Omental fat pad (tissue), 4 donors: ENCODE data around the gene NTSR1. TPM values are rescaled to one million over a fixed set of nuclear protein-coding genes. Genes with fewer than 3 reads are reported as not detected.

Experiments
- ATAC-seq: fragments of 150-250 bp; one replicate; pipeline ENCODE4 v1.9.1; 2016; ENCODE audit warnings: mild to moderate bottlenecking, moderate library complexity; ENCODE audit not compliant: low FRiP score
- DNase-seq: peaks from one replicate; pipeline ENCODE4 v3.0.0-alpha.2; 2019; ENCODE audit warnings: low spot score
- CTCF ChIP-seq, 3 donors: fragments of 450-650 bp; IDR thresholded peaks; one replicate each; pipeline ENCODE4 v1.5.1; 2016 to 2017; ENCODE audit warnings: antibody characterized with exemption in 3 of 3, mild to moderate bottlenecking in 3 of 3, moderate library complexity in 2 of 3
- total RNA-seq, 4 donors: library from RNA; depleted of rRNA; stranded (reverse); fragments of >200 nt; gene quantifications; one replicate each; pipeline ENCODE4 v1.1.0, GENCODE V29; 2016

NTSR1 gene
- total RNA-seq, 4 donors from 2014 or later, result 0.24 to 0.25 TPM; not detected in 2

GRCh38 chr20:62809530-62810428 lies 101.1 kb downstream of the NTSR1 start:
- no peak for TF ChIP-seq CTCF (IDR thresholded peaks at IDR 0.05)
- DNase-seq, result no peak
- no peak for ATAC-seq

- ATAC-seq, result no peak
Observed at GRCh38 chr20:62811320-62811719, 102.7 kb downstream of the NTSR1 start.

GRCh38 chr20:62811720-62812119 lies 103.1 kb downstream of the NTSR1 start:
- TF ChIP-seq CTCF (IDR thresholded peaks at IDR 0.05), result no peak
- ATAC-seq, result no peak
- DNase-seq, result no peak

More at GRCh38 chr20:62811320-62811719, 102.7 kb downstream of the NTSR1 start:
- no peak for TF ChIP-seq CTCF (IDR thresholded peaks at IDR 0.05)
- no peak for DNase-seq

Other genes with a start within 250 kb of the NTSR1 start
- 1 to 10 TPM; 1.3 to 3.7 (median 1.7) TPM for gene GATA5, start 232.8 kb upstream of the NTSR1 start, total RNA-seq
- 10 to 100 TPM; 26.1 to 67.4 (median 55.6) TPM for gene SLCO4A1, start 66.3 kb upstream of the NTSR1 start, total RNA-seq
- gene MRGBP, start 87.6 kb downstream of the NTSR1 start, total RNA-seq, result 10 to 100 TPM in 2 of 4 donors, 1 to 10 TPM in 2; 8.0 to 10.4 (median 9.1) TPM
- 10 to 100 TPM; 34.0 to 84.2 (median 52.8) TPM for gene OGFR, start 96.0 kb downstream of the NTSR1 start, total RNA-seq
- gene COL9A3, start 108.2 kb downstream of the NTSR1 start, total RNA-seq, result 1 to 10 TPM; 2.3 to 6.3 (median 3.6) TPM
- 1 to 10 TPM; 6.1 to 7.7 (median 6.3) TPM for gene TCFL5, start 153.0 kb downstream of the NTSR1 start, total RNA-seq
- gene DIDO1, start 217.7 kb downstream of the NTSR1 start, total RNA-seq, result 10 to 100 TPM; 40.6 to 64.4 (median 54.1) TPM
- gene GID8, start 229.3 kb downstream of the NTSR1 start, total RNA-seq, result 10 to 100 TPM; 21.7 to 33.4 (median 25.5) TPM
- gene SLC17A9, start 243.9 kb downstream of the NTSR1 start, total RNA-seq, result 10 to 100 TPM in 1 of 4 donors, 1 to 10 TPM in 3; 1.6 to 10.7 (median 2.5) TPM